Kidney (tissue), 14 donors: ENCODE data around the gene APOBEC3F. TPM values are rescaled to one million over a fixed set of nuclear protein-coding genes. Genes with fewer than 3 reads are reported as not detected.
A peak's percentile ranks its signal among the peaks of the same experiment; 100 is the strongest.
"Not testable (repeated sequence)": the region's sequence is repeated elsewhere in the genome, so short reads cannot be mapped to it uniquely, and the experiment has no call there.

Experiments used
- DNase-seq, 5 donors: peaks; one replicate each; pipeline ENCODE4 v3.0.0-alpha.2; 2013 to 2020
- FAIRE-seq: peaks from 2 replicates; lab custom pipeline; 2012; peaks lifted over from hg19 to GRCh38; lab: Jason Lieb, UNC
- H3K27ac ChIP-seq, 2 donors: one replicate each; pipeline ENCODE4 v1.7.0; 2013; ENCODE audit warnings: low read depth in 2 of 2, low read length in 2 of 2, inconsistent platforms in 1 of 2
- H3K27me3 ChIP-seq: one replicate; pipeline ENCODE4 v1.7.1; 2013; ENCODE audit warnings: low read length, inconsistent platforms; ENCODE audit not compliant: control insufficient read depth, insufficient read depth
- H3K36me3 ChIP-seq, 3 donors: one replicate each; pipeline versions ENCODE4 v1.7.0 to v1.7.1; 2013; ENCODE audit warnings: low read length in 3 of 3, control low read depth in 1 of 3, inconsistent platforms in 1 of 3; ENCODE audit not compliant: insufficient read depth in 3 of 3, control insufficient read depth in 2 of 3
- H3K4me1 ChIP-seq, 3 donors: one replicate each; pipeline versions ENCODE4 v1.7.0 to v1.7.1; 2013; ENCODE audit warnings: low read length in 3 of 3, inconsistent platforms in 1 of 3, low read depth in 1 of 3; ENCODE audit not compliant: control insufficient read depth in 2 of 3, insufficient read depth in 2 of 3
- H3K4me3 ChIP-seq, 3 donors: one replicate each; pipeline versions ENCODE4 v1.7.0 to v1.8.1; 2013; ENCODE audit warnings: low read length in 3 of 3, control low read depth in 1 of 3, inconsistent platforms in 1 of 3
- H3K9ac ChIP-seq, 3 donors: one replicate each; pipeline versions ENCODE4 v1.7.0 to v1.7.1; 2013; ENCODE audit warnings: low read length in 3 of 3, control low read depth in 1 of 3, inconsistent platforms in 1 of 3
- H3K9me3 ChIP-seq, 3 donors: one replicate each; pipeline versions ENCODE4 v1.7.0 to v1.7.1; 2013; ENCODE audit warnings: low read length in 3 of 3, control low read depth in 1 of 3, inconsistent platforms in 1 of 3; ENCODE audit not compliant: control insufficient read depth in 2 of 3, insufficient read depth in 1 of 3
- intact Hi-C: fragments of 100-400 bp; cut with DNase I; formaldehyde crosslinking; loops from one replicate; pipeline ENCODE4 v1.11.1; 2022
- polyA plus RNA-seq: library from polyadenylated mRNA; stranded (reverse); fragments of 350-450 nt; fragmentation: Illumina TruSeq; extraction: RNeasy Lipid Tissue Mini Kit (QIAGEN cat#74804); gene quantifications from one replicate; pipeline ENCODE4 v1.2.3, GENCODE V29; 2014; ENCODE audit warnings: low read depth, low replicate concordance; ENCODE audit not compliant: insufficient read depth
- total RNA-seq: library from RNA; stranded (reverse); fragmentation: NEBNext Ultra II Directional; extraction: Animal tissue kit (Norgen Biotek cat#: 25700); gene quantifications from one replicate; pipeline ENCODE4 v1.2.1, GENCODE V29; 2021
- TF ChIP-seq, protein P1 (sequence below): IDR thresholded peaks from 3 replicates; pipeline ENCODE4 v1.5.1; 2012; ENCODE audit warnings: mild to moderate bottlenecking, moderate library complexity, borderline replicate concordance; ENCODE audit not compliant: insufficient read depth; ENCODE audit errors: extremely low read depth
- donor health status: control.
- donor health status: control.
- donor health status: control.
- donor health status: control.
- donor health status: control.
- donor health status: DM: yes; HTN: yes; CAD: no.
- donor health status: Normal renal cell carcinoma (clear cell type).

The APOBEC3F gene
- total and polyA plus RNA-seq, 2 donors from 2014 or later: 6.9 to 16.3 TPM

DNA sequence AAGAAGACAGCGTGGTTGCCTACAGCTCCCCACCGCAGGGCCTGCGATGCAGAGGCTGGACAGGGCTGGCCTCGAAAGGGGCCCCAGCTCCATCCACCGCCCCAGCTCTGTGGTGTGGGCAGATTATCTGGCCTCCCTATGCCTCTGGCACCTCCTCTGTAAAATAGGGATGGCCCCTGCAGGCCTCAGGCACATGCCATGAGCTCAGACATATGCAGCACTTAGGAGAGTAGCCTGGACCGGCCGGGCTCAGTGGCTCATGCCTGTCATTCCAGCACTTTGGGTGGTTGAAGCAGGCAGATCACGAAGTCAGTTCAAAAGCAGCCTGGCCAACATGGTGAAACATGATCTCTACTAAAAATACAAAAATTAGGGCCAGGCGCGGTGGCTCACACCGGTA lies 12.4 kb upstream of the APOBEC3F start:
- H3K4me3 ChIP-seq: no peak overlapping the region
- intact Hi-C loops: no loop called here
- no peaks in the 10 kb centered on the region for H3K4me1 ChIP-seq
- no peak for FAIRE-seq
- DNase-seq: no peak
- TF ChIP-seq, protein P1, sequence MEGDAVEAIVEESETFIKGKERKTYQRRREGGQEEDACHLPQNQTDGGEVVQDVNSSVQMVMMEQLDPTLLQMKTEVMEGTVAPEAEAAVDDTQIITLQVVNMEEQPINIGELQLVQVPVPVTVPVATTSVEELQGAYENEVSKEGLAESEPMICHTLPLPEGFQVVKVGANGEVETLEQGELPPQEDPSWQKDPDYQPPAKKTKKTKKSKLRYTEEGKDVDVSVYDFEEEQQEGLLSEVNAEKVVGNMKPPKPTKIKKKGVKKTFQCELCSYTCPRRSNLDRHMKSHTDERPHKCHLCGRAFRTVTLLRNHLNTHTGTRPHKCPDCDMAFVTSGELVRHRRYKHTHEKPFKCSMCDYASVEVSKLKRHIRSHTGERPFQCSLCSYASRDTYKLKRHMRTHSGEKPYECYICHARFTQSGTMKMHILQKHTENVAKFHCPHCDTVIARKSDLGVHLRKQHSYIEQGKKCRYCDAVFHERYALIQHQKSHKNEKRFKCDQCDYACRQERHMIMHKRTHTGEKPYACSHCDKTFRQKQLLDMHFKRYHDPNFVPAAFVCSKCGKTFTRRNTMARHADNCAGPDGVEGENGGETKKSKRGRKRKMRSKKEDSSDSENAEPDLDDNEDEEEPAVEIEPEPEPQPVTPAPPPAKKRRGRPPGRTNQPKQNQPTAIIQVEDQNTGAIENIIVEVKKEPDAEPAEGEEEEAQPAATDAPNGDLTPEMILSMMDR: no peak
- H3K27ac ChIP-seq: no peak overlapping the region
- no peak overlapping the region for H3K9ac ChIP-seq
- H3K9me3 ChIP-seq: no peaks in the 10 kb centered on the region
- no peaks in the 10 kb centered on the region for H3K36me3 ChIP-seq
- no peaks in the 10 kb centered on the region for H3K27me3 ChIP-seq

DNA sequence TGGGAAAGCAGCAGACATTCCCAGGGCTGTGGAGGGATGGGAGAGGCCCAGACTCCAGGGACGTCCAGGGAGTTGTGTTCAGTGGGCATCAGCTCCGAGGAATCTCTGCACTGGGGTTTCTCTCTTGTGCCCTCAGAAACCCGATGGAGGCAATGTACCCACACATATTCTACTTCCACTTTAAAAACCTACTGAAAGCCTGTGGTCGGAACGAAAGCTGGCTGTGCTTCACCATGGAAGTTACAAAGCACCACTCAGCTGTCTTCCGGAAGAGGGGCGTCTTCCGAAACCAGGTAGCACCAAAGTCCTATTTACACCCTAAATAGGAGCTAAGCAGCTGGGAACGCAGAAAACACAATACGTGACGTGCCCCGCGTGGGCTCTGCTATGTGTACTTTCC lies 11.4 kb upstream of the APOBEC3F start:
- no peak overlapping the region for H3K4me3 ChIP-seq
- H3K9me3 ChIP-seq: no peaks in the 10 kb centered on the region
- intact Hi-C loops: no loop called here
- H3K27ac ChIP-seq: no peak overlapping the region
- DNase-seq (no peak), FAIRE-seq (no peak)
- H3K36me3 ChIP-seq: no peaks in the 10 kb centered on the region
- no peaks in the 10 kb centered on the region for H3K27me3 ChIP-seq
- TF ChIP-seq, protein P1: no peak
- no peaks in the 10 kb centered on the region for H3K4me1 ChIP-seq
- H3K9ac ChIP-seq: no peak overlapping the region

DNA sequence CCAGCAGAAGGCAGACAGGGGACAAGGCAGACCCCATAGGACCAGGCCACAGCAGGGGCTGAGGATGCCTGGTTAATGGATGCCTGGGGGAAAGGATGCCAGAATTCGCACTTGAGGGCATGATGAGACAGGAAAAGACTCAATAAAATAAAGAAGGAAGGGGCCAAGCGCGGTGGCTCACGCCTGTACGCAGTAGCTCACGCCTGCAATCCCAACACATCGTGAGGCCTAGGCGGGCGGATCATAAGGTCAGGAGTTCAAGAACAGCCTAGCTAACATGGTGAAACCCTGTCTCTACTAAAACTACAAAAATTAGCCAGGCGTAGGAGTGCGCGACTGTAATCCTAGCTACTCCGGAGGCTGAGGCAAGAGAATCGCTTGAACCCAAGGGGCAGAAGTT lies 10.0 kb upstream of the APOBEC3F start:
- H3K27me3 ChIP-seq: no peaks in the 10 kb centered on the region
- no peaks in the 10 kb centered on the region for H3K4me1 ChIP-seq
- intact Hi-C loops: no loop called here
- H3K9me3 ChIP-seq: no peaks in the 10 kb centered on the region
- no peak overlapping the region for H3K27ac ChIP-seq
- no peak overlapping the region for H3K4me3 ChIP-seq
- TF ChIP-seq, protein P1: no peak
- no peak overlapping the region for H3K9ac ChIP-seq
- no peak for FAIRE-seq
- peak in 2 of 5 donors; percentile 21 to 41 for DNase-seq
- H3K36me3 ChIP-seq: no peaks in the 10 kb centered on the region

DNA sequence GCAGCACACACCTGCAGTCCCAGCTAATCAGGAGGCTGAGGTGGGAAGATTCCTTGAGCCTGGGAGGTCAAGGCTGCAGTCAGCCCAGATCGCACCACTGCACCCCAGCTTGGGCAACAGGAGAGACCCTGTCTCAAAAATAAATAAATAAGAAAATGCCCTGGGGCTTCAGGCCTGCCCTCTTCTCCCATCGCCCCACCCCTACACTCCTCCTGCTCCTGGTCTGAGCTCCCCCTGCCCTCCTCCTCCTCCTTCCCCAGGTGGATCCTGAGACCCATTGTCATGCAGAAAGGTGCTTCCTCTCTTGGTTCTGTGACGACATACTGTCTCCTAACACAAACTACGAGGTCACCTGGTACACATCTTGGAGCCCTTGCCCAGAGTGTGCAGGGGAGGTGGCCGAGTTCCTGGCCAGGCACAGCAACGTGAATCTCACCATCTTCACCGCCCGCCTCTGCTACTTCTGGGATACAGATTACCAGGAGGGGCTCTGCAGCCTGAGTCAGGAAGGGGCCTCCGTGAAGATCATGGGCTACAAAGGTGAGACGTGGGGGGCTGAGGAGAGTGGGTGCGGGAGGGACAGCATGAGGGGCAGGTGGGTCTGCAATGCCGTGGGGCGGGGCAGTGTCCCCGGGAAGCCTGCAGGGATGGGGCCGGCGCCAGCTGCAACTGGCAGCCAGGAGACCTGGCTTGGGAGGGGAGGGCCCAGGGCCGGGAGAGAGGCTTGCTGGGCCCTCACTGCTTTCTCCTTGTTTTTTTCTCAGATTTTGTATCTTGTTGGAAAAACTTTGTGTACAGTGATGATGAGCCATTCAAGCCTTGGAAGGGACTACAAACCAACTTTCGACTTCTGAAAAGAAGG lies 9.0 kb upstream of the APOBEC3F start:
- H3K36me3 ChIP-seq, H3K4me3 ChIP-seq, H3K27me3 ChIP-seq, H3K9ac ChIP-seq, H3K4me1 ChIP-seq, FAIRE-seq, H3K9me3 ChIP-seq, intact Hi-C loops, H3K27ac ChIP-seq: not testable (repeated sequence)
- peak in 1 of 5 donors; percentile 32 for DNase-seq

DNA sequence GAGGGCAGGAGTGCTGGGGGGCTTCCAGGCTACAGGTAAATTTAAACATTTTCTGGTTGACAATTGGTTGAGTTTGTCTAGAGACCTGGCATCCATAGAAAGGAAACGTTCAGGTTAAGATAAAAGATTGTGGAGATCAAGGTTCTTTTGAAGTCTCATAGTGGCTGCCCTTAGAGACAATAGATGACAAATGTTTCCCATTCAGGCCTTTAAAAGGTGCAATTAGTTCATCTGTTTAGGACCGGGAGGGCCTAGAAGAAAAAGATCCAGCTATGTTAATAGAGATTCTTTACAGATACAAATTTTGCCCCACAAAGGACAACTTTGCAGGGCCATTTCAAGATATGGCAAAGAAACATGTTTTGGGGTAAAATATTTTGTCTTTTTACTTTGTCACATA lies 3.6 kb upstream of the APOBEC3F start:
- not testable (repeated sequence) for DNase-seq, FAIRE-seq, H3K9ac ChIP-seq

More for the DNA sequence above, 3.6 kb upstream of the APOBEC3F start:
- H3K4me3 ChIP-seq, H3K9me3 ChIP-seq, H3K27me3 ChIP-seq, H3K4me1 ChIP-seq, H3K27ac ChIP-seq, intact Hi-C loops, H3K36me3 ChIP-seq: not testable (repeated sequence)
